B cell (primary cell): ENCODE data around the gene CLIP4.

Experiments
- CTCF ChIP-seq: fragments of 200-600 bp; IDR thresholded peaks from one replicate; pipeline ENCODE4 v1.8.0; 2022; ENCODE audit warnings: antibody characterized with exemption, mild to moderate bottlenecking
- EZH2 ChIP-seq: IDR thresholded peaks from 2 replicates; pipeline ENCODE4 v1.6.1; 2012; ENCODE audit warnings: borderline replicate concordance, low read depth, mild to moderate bottlenecking, moderate library complexity, low read length; ENCODE audit not compliant: insufficient read depth, poor library complexity, severe bottlenecking

GRCh38 chr2:29228947-29229346, 113.7 kb downstream of the CLIP4 start:
- TF ChIP-seq CTCF (no peak), EZH2 (no peak)
